Right lobe of liver (tissue), 6 donors: ENCODE results near the gene MFSD6L. TPM values are rescaled to one million over a fixed set of nuclear protein-coding genes. Genes with fewer than 3 reads are reported as not detected.

Source experiments
- ATAC-seq, 4 donors: fragments of 200-7000 bp; cut with Tn5 transposase; one replicate each; pipeline ENCODE4 v1.9.1; 2020; ENCODE audit warnings: mild to moderate bottlenecking in 4 of 4, moderate library complexity in 4 of 4
- DNase-seq, 3 donors: peaks; one replicate each; pipeline ENCODE4 v3.0.0-alpha.2; 2020
- H3K27ac ChIP-seq, 3 donors: fragments of 200-600 bp; one replicate each; pipeline ENCODE4 v1.8.0; 2022
- H3K27me3 ChIP-seq, 2 donors: fragments of 200-600 bp; one replicate each; pipeline ENCODE4 v1.8.0; 2022
- H3K36me3 ChIP-seq, 4 donors: fragments of 200-600 bp; sonication (generic) in 1 of 4; one replicate each; pipeline versions ENCODE4 v1.5.1 to v1.8.0; 2017 to 2022; ENCODE audit warnings: control low read depth in 1 of 4
- H3K4me1 ChIP-seq, 4 donors: fragments of 200-600 bp; sonication (generic) in 1 of 4; one replicate each; pipeline versions ENCODE4 v1.5.1 to v1.8.0; 2017 to 2022; ENCODE audit warnings: control low read depth in 1 of 4
- H3K4me3 ChIP-seq, 3 donors: fragments of 200-600 bp; one replicate each; pipeline ENCODE4 v1.8.0; 2022
- H3K9me3 ChIP-seq, 4 donors: fragments of 200-600 bp; sonication (generic) in 1 of 4; one replicate each; pipeline versions ENCODE4 v1.5.1 to v1.8.0; 2017 to 2022; ENCODE audit warnings: control low read depth in 1 of 4
- POLR2A ChIP-seq: fragments of 450-650 bp; IDR thresholded peaks from one replicate; pipeline ENCODE4 v1.6.1; 2017; ENCODE audit warnings: antibody characterized with exemption, mild to moderate bottlenecking
- WGBS: methylation state at CpG from one replicate; pipeline ENCODE4 v1.1.6; 2018; ENCODE audit warnings: low coverage, low lambda C conversion rate; ENCODE audit not compliant: insufficient coverage; ENCODE audit errors: missing lambda C conversion rate; 5-methylcytosine and 5-hydroxymethylcytosine counted together
- intact Hi-C, 2 donors: fragments of 100-400 bp; cut with DNase I; formaldehyde crosslinking; loops; one replicate each; pipeline versions ENCODE4 v1.11.2 to v1.14.1; 2022
- total RNA-seq, 6 experiments: library from RNA; depleted of rRNA in 2 of 6; stranded (reverse); fragments of >200 nt in 2 of 6; fragmentation: NEBNext Ultra II Directional in 3 of 6; extraction: Animal tissue kit (Norgen Biotek cat#: 25700) in 3 of 6; gene quantifications; one replicate each; pipeline versions ENCODE4 v1.1.0 to v1.2.4, GENCODE V29; 2016 to 2023
- TF ChIP-seq, protein P1 (sequence below), 4 donors: fragments of 200-600 bp in 3 of 4; fragments of 450-650 bp in 1 of 4; IDR thresholded peaks; one replicate each; pipeline versions ENCODE4 v1.5.1 to v1.8.0; 2016 to 2022; ENCODE audit warnings: antibody characterized with exemption in 4 of 4, mild to moderate bottlenecking in 2 of 4
- donor health status: DM: no; HTN: yes; CAD: no.
- donor health status: DM: no; HTN: no; CAD: no.
- donor health status: DM: no; HTN: no; CAD: no.
- donor health status: DM: no; HTN: yes; CAD: no.
- donor health status: DM: no; HTN: yes; CAD: no.

MFSD6L gene
- total RNA-seq, 6 experiments from 2014 or later = not detected

DNA sequence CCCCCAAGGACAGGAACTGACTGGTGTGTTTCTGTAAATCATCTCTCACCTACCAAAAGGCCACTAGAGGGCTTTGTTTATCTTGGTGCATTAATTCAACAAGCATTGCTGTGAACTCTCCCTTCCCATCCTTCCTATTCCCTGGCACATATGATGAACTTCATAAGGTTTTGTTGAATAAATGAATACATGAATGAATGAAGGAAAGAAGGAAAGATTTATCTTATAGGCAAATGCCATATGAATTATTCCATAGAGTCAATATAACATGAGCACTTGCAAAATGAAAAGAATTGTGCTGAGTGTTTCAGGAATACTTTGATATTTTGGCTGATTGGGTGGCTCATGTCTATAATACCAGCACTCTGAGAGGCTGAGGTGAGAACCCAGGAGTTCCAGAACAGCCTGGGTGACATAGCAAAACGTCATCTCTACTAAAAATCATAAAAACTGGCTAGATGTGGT, 45.2 kb downstream of the MFSD6L start:
- WGBS = 18% methylated on average over 1 of the region's 1 CpG
- Histone ChIP-seq H3K36me3 (no peaks in the 10 kb centered on the region), H3K27me3 (no peaks in the 10 kb centered on the region), H3K4me1 (no peaks in the 10 kb centered on the region), H3K27ac (no peak overlapping the region), H3K9me3 (no peaks in the 10 kb centered on the region), H3K4me3 (no peak overlapping the region)
- no peak for TF ChIP-seq POLR2A
- TF ChIP-seq, protein P1, sequence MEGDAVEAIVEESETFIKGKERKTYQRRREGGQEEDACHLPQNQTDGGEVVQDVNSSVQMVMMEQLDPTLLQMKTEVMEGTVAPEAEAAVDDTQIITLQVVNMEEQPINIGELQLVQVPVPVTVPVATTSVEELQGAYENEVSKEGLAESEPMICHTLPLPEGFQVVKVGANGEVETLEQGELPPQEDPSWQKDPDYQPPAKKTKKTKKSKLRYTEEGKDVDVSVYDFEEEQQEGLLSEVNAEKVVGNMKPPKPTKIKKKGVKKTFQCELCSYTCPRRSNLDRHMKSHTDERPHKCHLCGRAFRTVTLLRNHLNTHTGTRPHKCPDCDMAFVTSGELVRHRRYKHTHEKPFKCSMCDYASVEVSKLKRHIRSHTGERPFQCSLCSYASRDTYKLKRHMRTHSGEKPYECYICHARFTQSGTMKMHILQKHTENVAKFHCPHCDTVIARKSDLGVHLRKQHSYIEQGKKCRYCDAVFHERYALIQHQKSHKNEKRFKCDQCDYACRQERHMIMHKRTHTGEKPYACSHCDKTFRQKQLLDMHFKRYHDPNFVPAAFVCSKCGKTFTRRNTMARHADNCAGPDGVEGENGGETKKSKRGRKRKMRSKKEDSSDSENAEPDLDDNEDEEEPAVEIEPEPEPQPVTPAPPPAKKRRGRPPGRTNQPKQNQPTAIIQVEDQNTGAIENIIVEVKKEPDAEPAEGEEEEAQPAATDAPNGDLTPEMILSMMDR (IDR thresholded peaks at IDR 0.05) = peak; percentile 42 to 58 (median 46)
- intact Hi-C loops = loop anchor here in 1 of 2 donors (10.0 kb wide), 1 partner anchor 359 kb away; the partner anchor contains the start of gene RNF222
- DNase-seq (no peak), ATAC-seq (peak; percentile 54 to 69 (median 64))

DNA sequence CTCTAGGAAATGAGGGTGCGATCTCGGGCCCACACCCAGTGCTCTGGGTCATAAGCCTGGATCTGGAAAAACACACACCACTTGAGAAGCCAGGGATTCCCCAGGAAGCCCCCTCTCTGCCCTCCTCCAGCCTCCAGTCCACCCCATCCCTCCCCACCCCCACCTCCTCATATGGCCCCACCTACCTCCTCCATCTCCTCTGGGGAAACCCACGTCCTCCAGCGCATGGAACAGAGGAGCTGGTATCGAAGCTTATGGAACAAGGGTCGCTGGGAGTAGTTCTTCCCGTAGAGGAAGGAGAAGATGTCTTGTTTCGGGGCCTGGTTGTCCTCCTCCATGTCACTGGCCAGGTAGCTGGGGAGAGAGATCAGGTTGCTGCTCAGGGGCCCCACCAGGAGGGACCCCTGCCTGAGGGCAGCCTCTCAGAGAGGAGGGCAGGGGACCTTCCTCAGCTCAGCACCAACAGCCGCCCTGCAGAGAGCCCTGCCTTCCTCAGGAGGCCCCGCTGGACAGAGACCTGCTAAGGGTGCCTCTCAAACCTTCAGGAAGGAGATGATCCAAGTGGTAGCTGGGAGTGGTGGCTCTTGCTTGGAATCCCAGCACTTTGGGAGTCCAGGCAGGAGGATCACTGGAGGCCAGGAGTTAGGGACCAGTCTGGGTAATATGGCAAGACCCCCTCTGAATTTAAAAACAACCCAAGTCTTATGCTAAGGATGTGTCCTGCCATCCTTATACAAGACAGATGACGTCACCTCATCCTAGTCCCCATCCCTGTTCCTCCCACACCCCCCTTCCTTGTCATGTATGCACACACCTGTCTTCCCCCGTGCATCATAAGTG, 45.8 kb downstream of the MFSD6L start:
- Histone ChIP-seq H3K4me1 (no peaks in the 10 kb centered on the region), H3K4me3 (no peak overlapping the region), H3K36me3 (no peaks in the 10 kb centered on the region), H3K27ac (no peak overlapping the region), H3K27me3 (no peaks in the 10 kb centered on the region), H3K9me3 (no peaks in the 10 kb centered on the region)
- WGBS = 39% methylated on average over 3 of the region's 12 CpGs
- ATAC-seq = peak in 1 of 4 donors; percentile 41
- no peak for DNase-seq
- TF ChIP-seq POLR2A = no peak
- TF ChIP-seq, protein P1 (IDR thresholded peaks at IDR 0.05) = no peak
- intact Hi-C loops = loop anchor here in 1 of 2 donors (10.0 kb wide), 1 partner anchor 359 kb away; the partner anchor contains the start of gene RNF222

- intact Hi-C loops = loop anchor here (10.0 kb wide), 4 partner anchors 185 to 355 kb away; partner anchors contain the start of gene RNF222 (in 1 of the 2)
- Histone ChIP-seq H3K9me3 (no peaks in the 10 kb centered on the region), H3K27me3 (no peaks in the 10 kb centered on the region), H3K36me3 (no peaks in the 10 kb centered on the region), H3K4me1 (peaks cover 0 to 3% (median 0%) of the 10 kb centered on the region in 4 donors), H3K27ac (no peak overlapping the region), H3K4me3 (no peak overlapping the region)
- DNase-seq (no peak), ATAC-seq (no peak)
- WGBS = 75% methylated on average over 3 of the region's 3 CpGs
- no peak for TF ChIP-seq POLR2A
These were observed 49.5 kb downstream of the MFSD6L start for GRCh38 chr17:8749616-8750015.

DNA sequence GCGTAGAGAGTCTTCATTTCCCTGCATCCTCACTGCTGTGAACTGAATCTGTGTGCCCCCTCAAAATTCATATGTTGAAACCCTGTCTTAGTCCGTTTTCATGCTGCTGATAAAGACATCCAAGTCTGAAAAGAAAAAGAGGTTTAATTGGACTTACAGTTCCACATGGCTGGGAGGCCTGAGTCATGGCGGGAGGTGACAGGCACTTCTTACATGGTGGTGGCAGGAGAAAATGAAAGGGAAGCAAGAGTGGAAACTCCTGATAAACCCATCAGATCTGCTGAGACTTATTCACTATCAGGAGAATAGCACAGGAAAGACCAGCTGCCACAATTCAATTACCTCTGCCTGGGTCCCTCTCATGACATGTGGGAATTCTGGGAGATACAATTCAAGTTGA, 51.4 kb downstream of the MFSD6L start:
- Histone ChIP-seq H3K4me1 (peaks cover 0 to 3% (median 0%) of the 10 kb centered on the region in 4 donors), H3K27me3 (no peaks in the 10 kb centered on the region), H3K9me3 (no peaks in the 10 kb centered on the region), H3K27ac (no peak overlapping the region), H3K4me3 (no peak overlapping the region), H3K36me3 (no peaks in the 10 kb centered on the region)
- intact Hi-C loops = loop anchor here (10.0 kb wide), 3 partner anchors 183 to 343 kb away; no protein-coding TSS in a partner anchor
- 81% methylated on average over 3 of the region's 3 CpGs for WGBS
- TF ChIP-seq POLR2A = no peak
- TF ChIP-seq, protein P1 (IDR thresholded peaks at IDR 0.05) = no peak
- ATAC-seq (no peak), DNase-seq (no peak)

Other genes starting within 250 kb of the MFSD6L start
- gene MYH10, start 168.6 kb downstream of the MFSD6L start, total RNA-seq = 10 to 100 TPM; 19.8 to 32.9 (median 24.3) TPM
- not detected for gene CCDC42, start 54.5 kb downstream of the MFSD6L start, total RNA-seq
- gene SPDYE4, start 40.8 kb downstream of the MFSD6L start, total RNA-seq = not detected
- under 1 TPM in 5 of 6 experiments, not detected in 1; 0.18 to 0.62 (median 0.25) TPM for gene PIK3R6, start 68.3 kb upstream of the MFSD6L start, total RNA-seq
- gene PIK3R5, start 166.3 kb upstream of the MFSD6L start, total RNA-seq = 1 to 10 TPM; 3.7 to 6.5 (median 5.0) TPM
- gene NTN1, start 222.1 kb upstream of the MFSD6L start, total RNA-seq = 10 to 100 TPM in 2 of 6 experiments, 1 to 10 TPM in 4; 3.5 to 12.5 (median 8.5) TPM